Neural cell (in vitro differentiated cells): ENCODE data around the gene KPNA1. TPM values are rescaled to one million over a fixed set of nuclear protein-coding genes. Genes with fewer than 3 reads are reported as not detected.

Experiments
- H2AFZ ChIP-seq: fragments of 200-600, 300-800 bp; sonication (generic), shearing (Covaris generic); 2 replicates; pipeline ENCODE4 v1.6.0; 2014; ENCODE audit warnings: low read depth, mild to moderate bottlenecking, antibody characterized with exemption, low read length, moderate library complexity
- H3F3A ChIP-seq: fragments of 200-600 bp; shearing (Covaris generic); 2 replicates; pipeline ENCODE4 v1.6.1; 2016; ENCODE audit warnings: mild to moderate bottlenecking, moderate library complexity, mixed read lengths, antibody characterized with exemption, low read length; ENCODE audit not compliant: insufficient read depth, poor library complexity, severe bottlenecking
- H3K27ac ChIP-seq: fragments of 200-600, 300-800 bp; sonication (generic), shearing (Covaris generic); 2 replicates; pipeline ENCODE4 v1.5.1; 2014; ENCODE audit warnings: mild to moderate bottlenecking, low read length, moderate library complexity
- H3K27me3 ChIP-seq: fragments of 300-800, 200-600 bp; sonication (generic), shearing (Covaris generic); 2 replicates; pipeline ENCODE4 v1.6.0; 2014; ENCODE audit warnings: mild to moderate bottlenecking, low read depth, low read length, moderate library complexity; ENCODE audit not compliant: insufficient read depth
- H3K36me3 ChIP-seq: fragments of 300-800, 200-600 bp; sonication (generic), shearing (Covaris generic); 2 replicates; pipeline ENCODE4 v1.5.1; 2014; ENCODE audit warnings: mild to moderate bottlenecking, antibody characterized with exemption, low read length, moderate library complexity; ENCODE audit not compliant: insufficient read depth
- H3K4me2 ChIP-seq: fragments of 300-800, 200-600 bp; sonication (generic), shearing (Covaris generic); 2 replicates; pipeline ENCODE4 v1.6.0; 2014; ENCODE audit warnings: mild to moderate bottlenecking, low read length
- H3K4me3 ChIP-seq: fragments of 300-800, 200-600 bp; sonication (generic), shearing (Covaris generic); 2 replicates; pipeline ENCODE4 v1.5.1; 2014; ENCODE audit warnings: mild to moderate bottlenecking, low read length, moderate library complexity
- H3K79me2 ChIP-seq: fragments of 200-600 bp; shearing (Covaris generic); replicated peaks from 2 replicates; pipeline ENCODE4 v1.6.0; 2014; ENCODE audit warnings: mild to moderate bottlenecking, low read length, moderate library complexity; ENCODE audit not compliant: insufficient read depth
- H3K9ac ChIP-seq: fragments of 300-800, 200-600 bp; sonication (generic), shearing (Covaris generic); 2 replicates; pipeline ENCODE4 v1.6.1; 2016; ENCODE audit warnings: mild to moderate bottlenecking, low read length, mixed read lengths
- H3K9me2 ChIP-seq: fragments of 200-600 bp; shearing (Covaris generic); 2 replicates; pipeline ENCODE4 v1.6.1; 2016; ENCODE audit warnings: mild to moderate bottlenecking, low read length, mixed read lengths; ENCODE audit not compliant: insufficient read depth
- H3K9me3 ChIP-seq: fragments of 200-600, 300-800 bp; sonication (generic), shearing (Covaris generic); 2 replicates; pipeline ENCODE4 v1.6.1; 2016; ENCODE audit warnings: mild to moderate bottlenecking, mixed run types, low read length, moderate library complexity, mixed read lengths
- H4K20me1 ChIP-seq: fragments of 200-600 bp; shearing (Covaris generic); 2 replicates; pipeline ENCODE4 v1.6.1; 2016; ENCODE audit warnings: mild to moderate bottlenecking, mixed run types; ENCODE audit not compliant: insufficient read depth
- CTCF ChIP-seq: fragments of 450-650 bp; IDR thresholded peaks from 2 replicates; pipeline ENCODE4 v1.5.1; 2014; ENCODE audit warnings: antibody characterized with exemption, mild to moderate bottlenecking, moderate library complexity; ENCODE audit not compliant: poor library complexity, severe bottlenecking
- EP300 ChIP-seq: fragments of 450-650 bp; conservative IDR thresholded peaks from 2 replicates; pipeline ENCODE4 v1.6.1; 2014; ENCODE audit warnings: antibody characterized with exemption, mild to moderate bottlenecking, moderate library complexity; ENCODE audit not compliant: poor library complexity, severe bottlenecking
- EZH2 ChIP-seq: fragments of 200-600, 300-800 bp; shearing (Covaris generic), sonication (generic); IDR thresholded peaks from 2 replicates; pipeline ENCODE4 v1.6.1; 2014; ENCODE audit warnings: antibody characterized with exemption, low read length, borderline replicate concordance, mild to moderate bottlenecking; ENCODE audit not compliant: insufficient read depth, poor library complexity, severe bottlenecking
- MXI1 ChIP-seq: fragments of 450-650 bp; conservative IDR thresholded peaks from 2 replicates; pipeline ENCODE4 v1.6.1; 2014; ENCODE audit warnings: antibody characterized with exemption, mild to moderate bottlenecking; ENCODE audit not compliant: poor library complexity, severe bottlenecking
- POLR2AphosphoS5 ChIP-seq: IDR thresholded peaks from 2 replicates; pipeline ENCODE4 v1.6.1; 2012
- RAD21 ChIP-seq: fragments of 450-650 bp; conservative IDR thresholded peaks from 2 replicates; pipeline ENCODE4 v1.6.1; 2014; ENCODE audit warnings: antibody characterized with exemption, mild to moderate bottlenecking, moderate library complexity
- SMC3 ChIP-seq: fragments of 450-650 bp; conservative IDR thresholded peaks from 2 replicates; pipeline ENCODE4 v1.6.1; 2014; ENCODE audit warnings: antibody characterized with exemption, mild to moderate bottlenecking, moderate library complexity; ENCODE audit not compliant: poor library complexity
- TAF1 ChIP-seq: IDR thresholded peaks from 2 replicates; pipeline ENCODE4 v1.6.1; 2012; ENCODE audit warnings: low read depth
- polyA plus RNA-seq: library from polyadenylated mRNA; depleted of rRNA; stranded (reverse); fragments of >200 nt; gene quantifications from 2 replicates; pipeline ENCODE4 v1.2.3, GENCODE V29; 2014
- TF ChIP-seq, protein P1 (sequence below): IDR thresholded peaks from 2 replicates; pipeline ENCODE4 v1.6.1; 2012; ENCODE audit warnings: borderline replicate concordance

The KPNA1 gene
- polyA plus RNA-seq, 1 donor from 2014 or later: 35.8 TPM

DNA sequence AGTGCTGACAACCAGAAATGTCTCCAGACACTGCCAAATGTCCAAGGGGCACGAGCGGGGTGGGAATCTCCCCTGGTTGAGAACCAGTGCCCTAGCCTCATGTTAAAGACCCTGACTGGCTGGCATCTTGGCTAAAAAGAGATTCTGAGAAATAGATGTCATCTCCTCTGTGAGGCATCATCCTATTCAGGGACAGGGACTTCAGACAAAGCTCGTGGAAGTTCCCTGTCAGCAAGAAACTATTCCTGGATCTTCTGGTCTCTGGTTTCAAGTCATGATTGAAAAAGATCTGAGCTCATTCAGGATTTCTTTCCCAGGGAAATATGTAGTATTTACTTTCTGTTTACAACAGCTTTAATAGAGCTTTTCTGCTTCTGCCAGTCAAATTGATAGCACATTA is 109.7 kb downstream of the KPNA1 start:
- no peak overlapping the region for H3K9ac ChIP-seq
- H3K9me3 ChIP-seq: no peaks in the 10 kb centered on the region
- H2AFZ ChIP-seq: no peak overlapping the region
- H3K27ac ChIP-seq: no peak overlapping the region
- H3K9me2 ChIP-seq: no peaks in the 10 kb centered on the region
- no peaks in the 10 kb centered on the region for H4K20me1 ChIP-seq
- H3F3A ChIP-seq: no peaks in the 10 kb centered on the region
- no peak overlapping the region for H3K4me2 ChIP-seq
- no peak for TF ChIP-seq EP300
- no peak for TF ChIP-seq SMC3
- no peak for TF ChIP-seq RAD21
- TF ChIP-seq EZH2: no peak
- no peak for TF ChIP-seq POLR2AphosphoS5
- TF ChIP-seq CTCF: no peak
- TF ChIP-seq TAF1: no peak
- TF ChIP-seq, protein P1, sequence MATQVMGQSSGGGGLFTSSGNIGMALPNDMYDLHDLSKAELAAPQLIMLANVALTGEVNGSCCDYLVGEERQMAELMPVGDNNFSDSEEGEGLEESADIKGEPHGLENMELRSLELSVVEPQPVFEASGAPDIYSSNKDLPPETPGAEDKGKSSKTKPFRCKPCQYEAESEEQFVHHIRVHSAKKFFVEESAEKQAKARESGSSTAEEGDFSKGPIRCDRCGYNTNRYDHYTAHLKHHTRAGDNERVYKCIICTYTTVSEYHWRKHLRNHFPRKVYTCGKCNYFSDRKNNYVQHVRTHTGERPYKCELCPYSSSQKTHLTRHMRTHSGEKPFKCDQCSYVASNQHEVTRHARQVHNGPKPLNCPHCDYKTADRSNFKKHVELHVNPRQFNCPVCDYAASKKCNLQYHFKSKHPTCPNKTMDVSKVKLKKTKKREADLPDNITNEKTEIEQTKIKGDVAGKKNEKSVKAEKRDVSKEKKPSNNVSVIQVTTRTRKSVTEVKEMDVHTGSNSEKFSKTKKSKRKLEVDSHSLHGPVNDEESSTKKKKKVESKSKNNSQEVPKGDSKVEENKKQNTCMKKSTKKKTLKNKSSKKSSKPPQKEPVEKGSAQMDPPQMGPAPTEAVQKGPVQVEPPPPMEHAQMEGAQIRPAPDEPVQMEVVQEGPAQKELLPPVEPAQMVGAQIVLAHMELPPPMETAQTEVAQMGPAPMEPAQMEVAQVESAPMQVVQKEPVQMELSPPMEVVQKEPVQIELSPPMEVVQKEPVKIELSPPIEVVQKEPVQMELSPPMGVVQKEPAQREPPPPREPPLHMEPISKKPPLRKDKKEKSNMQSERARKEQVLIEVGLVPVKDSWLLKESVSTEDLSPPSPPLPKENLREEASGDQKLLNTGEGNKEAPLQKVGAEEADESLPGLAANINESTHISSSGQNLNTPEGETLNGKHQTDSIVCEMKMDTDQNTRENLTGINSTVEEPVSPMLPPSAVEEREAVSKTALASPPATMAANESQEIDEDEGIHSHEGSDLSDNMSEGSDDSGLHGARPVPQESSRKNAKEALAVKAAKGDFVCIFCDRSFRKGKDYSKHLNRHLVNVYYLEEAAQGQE: no peak
- no peak for TF ChIP-seq MXI1
- no peaks in the 10 kb centered on the region for H3K36me3 ChIP-seq
- no peak overlapping the region for H3K4me3 ChIP-seq
- no peaks in the 10 kb centered on the region for H3K79me2 ChIP-seq
- no peaks in the 10 kb centered on the region for H3K27me3 ChIP-seq

DNA sequence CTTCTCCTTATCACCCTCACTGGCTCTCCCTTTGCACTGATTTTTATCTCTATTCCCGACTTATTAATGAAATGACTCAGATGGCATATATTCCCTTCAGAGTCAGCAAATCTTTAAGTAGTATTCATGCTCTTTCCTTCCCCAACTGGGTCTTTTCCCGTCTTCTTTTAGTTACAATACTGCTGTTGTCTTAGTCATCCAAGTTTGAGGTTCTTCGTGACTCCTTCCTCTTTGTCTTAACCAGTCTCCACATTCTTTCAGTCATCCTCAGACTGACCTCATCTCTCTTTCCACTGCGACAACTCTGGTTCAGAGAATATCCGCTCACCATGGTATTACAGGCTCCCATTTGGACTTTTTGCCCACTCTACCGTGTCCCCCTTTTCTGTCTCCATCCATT is 111.2 kb downstream of the KPNA1 start:
- H3K9me3 ChIP-seq: no peaks in the 10 kb centered on the region
- H3K4me2 ChIP-seq: no peak overlapping the region
- no peaks in the 10 kb centered on the region for H4K20me1 ChIP-seq
- no peak for TF ChIP-seq CTCF
- no peak for TF ChIP-seq MXI1
- no peaks in the 10 kb centered on the region for H3F3A ChIP-seq
- no peak overlapping the region for H2AFZ ChIP-seq
- H3K9me2 ChIP-seq: no peaks in the 10 kb centered on the region
- no peaks in the 10 kb centered on the region for H3K36me3 ChIP-seq
- no peak overlapping the region for H3K27ac ChIP-seq
- no peaks in the 10 kb centered on the region for H3K79me2 ChIP-seq
- H3K9ac ChIP-seq: no peak overlapping the region
- no peaks in the 10 kb centered on the region for H3K27me3 ChIP-seq
- no peak overlapping the region for H3K4me3 ChIP-seq
